IMR-90 (cell line): ENCODE results near the gene NHLH2.

Experiments used
- CHD1 ChIP-seq: IDR thresholded peaks from 2 replicates; pipeline ENCODE4 v1.6.1; 2012; ENCODE audit warnings: low read depth, low read length, improper control_type of control experiment
- CTCF ChIP-seq: conservative IDR thresholded peaks from 2 replicates; pipeline ENCODE4 v1.5.1; 2012; ENCODE audit warnings: mild to moderate bottlenecking, low read depth, low read length, improper control_type of control experiment
- ELK1 ChIP-seq: fragments of 150-350 bp; IDR thresholded peaks from 2 replicates; pipeline ENCODE4 v1.6.1; 2016; ENCODE audit warnings: low read depth, mild to moderate bottlenecking, low read length, moderate library complexity, borderline replicate concordance
- MAFK ChIP-seq: IDR thresholded peaks from 2 replicates; pipeline ENCODE4 v1.6.1; 2012; ENCODE audit warnings: low read depth, low read length, improper control_type of control experiment
- MAZ ChIP-seq: IDR thresholded peaks from 2 replicates; pipeline ENCODE4 v1.6.1; 2012; ENCODE audit warnings: low read depth, mild to moderate bottlenecking, low read length, improper control_type of control experiment, moderate library complexity, borderline replicate concordance
- MXI1 ChIP-seq: IDR thresholded peaks from 2 replicates; pipeline ENCODE4 v1.6.1; 2012; ENCODE audit warnings: low read depth, mild to moderate bottlenecking, low read length, moderate library complexity, borderline replicate concordance
- POLR2A ChIP-seq: IDR thresholded peaks from 2 replicates; pipeline ENCODE4 v1.6.1; 2012; ENCODE audit warnings: mild to moderate bottlenecking, low read depth, low read length
- RAD21 ChIP-seq: IDR thresholded peaks from 2 replicates; pipeline ENCODE4 v1.6.1; 2012; ENCODE audit warnings: low read length, improper control_type of control experiment

- TF ChIP-seq MXI1 (no peak), CTCF (no peak), MAZ (no peak), RAD21 (no peak), ELK1 (no peak), MAFK (no peak), POLR2A (no peak), CHD1 (no peak)
These were observed 49.1 kb downstream of the NHLH2 start for GRCh38 chr1:115791816-115792215.
